ENCODE results near the gene C12orf42.

Gene C12orf42

DNA sequence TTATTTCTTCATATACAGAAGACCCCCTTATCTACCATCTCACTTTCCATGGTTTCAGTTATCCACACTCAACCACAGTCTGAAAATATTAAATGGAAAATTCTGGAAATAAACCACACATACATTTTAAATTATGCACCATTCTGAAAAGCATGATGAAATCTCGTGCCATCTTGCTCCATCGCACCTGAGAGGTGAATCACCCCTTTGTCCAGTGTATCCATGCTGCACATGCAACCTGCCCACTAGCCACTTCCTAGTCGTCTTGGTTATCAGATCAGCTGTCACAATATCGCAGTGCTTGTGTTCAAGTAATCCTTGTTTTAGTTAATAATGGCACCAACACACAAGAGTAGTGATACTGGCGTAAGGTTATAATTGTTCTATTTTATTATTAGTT, 145.7 kb downstream of the C12orf42 start:
- DNase-seq (ENCODE audit: insufficient read length, low spot score) = no peak
- no peak for FAIRE-seq

DNA sequence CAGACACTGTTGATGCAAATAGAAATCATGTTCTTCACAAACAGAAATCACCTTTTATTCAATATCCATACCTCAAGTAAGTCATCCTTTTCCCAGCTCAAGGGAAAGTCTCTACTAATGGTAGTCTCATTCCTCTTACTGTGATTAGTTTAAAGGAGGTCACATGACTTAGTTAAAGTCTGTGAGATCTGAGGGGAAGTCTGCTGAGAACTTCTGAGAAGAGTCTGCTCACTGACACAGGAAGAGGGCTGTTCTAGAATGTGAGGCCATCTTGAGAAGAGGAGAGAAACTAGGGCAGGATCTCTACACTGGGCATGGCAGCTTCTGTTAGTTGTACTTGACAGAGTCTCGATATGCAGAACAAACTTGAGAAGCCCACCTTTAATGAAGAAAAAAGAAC, 146.8 kb downstream of the C12orf42 start:
- no peak for DNase-seq (ENCODE audit: insufficient read length, low spot score)
- no peak for FAIRE-seq

GRCh38 chr12:103336940-103337339, 158.8 kb downstream of the C12orf42 start:
- FAIRE-seq = no peak
- DNase-seq (ENCODE audit: insufficient read length, low spot score) = no peak

DNA sequence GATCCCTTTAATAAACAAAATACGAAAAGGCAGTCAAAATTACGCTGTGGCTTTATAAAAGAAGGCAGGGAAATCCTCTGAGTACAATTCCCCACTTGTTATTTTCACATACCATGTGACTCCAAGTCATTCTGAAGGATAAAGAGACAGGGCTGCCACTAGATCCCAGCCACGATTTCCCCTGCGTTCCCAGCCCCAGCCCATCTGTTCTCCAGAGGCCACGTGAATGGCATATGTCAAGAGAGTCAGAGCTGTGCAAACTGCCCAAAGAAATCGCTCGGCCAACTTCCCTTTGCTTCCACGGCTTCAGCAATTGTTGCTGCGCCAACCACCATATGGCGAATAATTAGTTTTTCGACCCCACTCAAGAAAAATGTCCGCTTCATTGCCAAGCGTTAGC, 161.3 kb downstream of the C12orf42 start:
- FAIRE-seq (no peak), DNase-seq (ENCODE audit: insufficient read length, low spot score) (no peak)

DNA sequence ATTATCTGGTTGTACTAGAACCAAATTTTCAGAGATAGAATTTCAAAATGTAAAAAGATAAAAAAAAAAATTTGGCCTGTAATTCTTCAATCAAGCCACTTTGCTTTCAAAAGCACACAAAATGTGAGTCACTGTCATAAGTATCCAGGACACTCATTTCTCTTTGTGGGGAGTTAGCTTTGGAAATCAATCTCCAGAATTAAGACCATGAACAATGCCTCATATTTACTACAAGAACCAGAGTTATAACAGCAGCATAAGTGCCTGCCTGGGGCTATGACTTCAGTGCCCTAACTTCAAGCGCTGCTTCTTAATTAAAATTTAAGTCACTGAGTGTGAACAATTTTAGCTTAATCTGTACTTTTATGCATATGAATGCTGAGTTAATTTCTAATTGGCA, 162.1 kb downstream of the C12orf42 start:
- FAIRE-seq (no peak), DNase-seq (ENCODE audit: insufficient read length, low spot score) (no peak)

DNA sequence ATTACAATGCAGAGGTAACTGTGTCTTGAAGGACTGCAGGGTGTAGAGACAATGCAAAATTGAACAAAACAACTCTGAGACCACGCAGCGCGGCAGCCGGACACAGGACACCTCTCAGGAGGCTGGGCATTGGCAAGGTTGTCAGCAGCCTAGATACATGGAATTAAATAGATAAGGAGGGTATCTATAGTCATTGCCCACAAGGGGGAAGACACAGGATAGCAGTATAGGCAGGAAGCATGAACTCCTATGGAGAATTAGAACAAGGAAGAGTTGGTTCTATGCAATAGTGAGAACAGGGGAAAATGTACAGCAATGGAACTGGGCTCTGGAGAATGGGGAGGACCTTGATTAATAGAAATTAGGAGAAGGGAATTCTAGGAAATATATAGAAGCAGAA, 164.1 kb downstream of the C12orf42 start:
- FAIRE-seq (no peak), DNase-seq (ENCODE audit: insufficient read length, low spot score) (no peak)

DNA sequence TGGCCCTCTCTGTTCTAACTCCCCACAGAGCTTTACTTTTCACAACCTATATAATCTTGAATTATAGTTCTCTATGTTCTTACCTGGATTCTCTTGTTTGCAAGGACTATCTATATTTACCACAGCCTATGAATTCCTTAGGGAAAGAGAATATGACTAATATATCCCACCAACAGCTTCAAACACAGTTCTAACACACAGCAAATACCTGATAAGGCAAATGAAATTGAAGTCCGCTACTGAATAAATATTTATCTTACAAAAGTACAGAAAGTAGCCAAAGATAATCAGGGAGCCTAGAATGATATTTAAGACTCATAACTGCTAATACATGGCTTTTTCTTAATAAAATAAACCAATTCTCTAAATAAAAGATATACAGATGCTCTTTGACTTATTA, 165.1 kb downstream of the C12orf42 start:
- FAIRE-seq (no peak), DNase-seq (ENCODE audit: insufficient read length, low spot score) (no peak)

DNA sequence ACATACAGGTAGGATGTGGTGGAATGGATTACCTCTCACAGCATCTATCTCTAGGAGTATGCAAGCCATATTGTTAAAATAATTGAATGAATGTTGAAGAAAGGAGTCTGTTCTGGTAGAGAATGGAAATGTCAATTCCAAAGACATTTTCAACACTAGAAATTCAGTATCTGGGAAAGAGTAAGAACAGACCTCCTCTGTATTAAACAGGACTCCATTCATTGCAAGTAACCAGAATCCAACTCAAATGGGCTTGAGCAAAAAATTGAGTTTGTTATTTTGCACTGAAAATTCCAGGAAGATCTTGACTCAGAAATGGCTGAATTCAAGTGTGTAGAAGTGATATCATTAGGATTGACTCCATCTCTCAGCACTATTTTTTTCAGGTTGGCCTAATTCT, 168.1 kb downstream of the C12orf42 start:
- DNase-seq (ENCODE audit: insufficient read length, low spot score) (no peak), FAIRE-seq (no peak)

DNA sequence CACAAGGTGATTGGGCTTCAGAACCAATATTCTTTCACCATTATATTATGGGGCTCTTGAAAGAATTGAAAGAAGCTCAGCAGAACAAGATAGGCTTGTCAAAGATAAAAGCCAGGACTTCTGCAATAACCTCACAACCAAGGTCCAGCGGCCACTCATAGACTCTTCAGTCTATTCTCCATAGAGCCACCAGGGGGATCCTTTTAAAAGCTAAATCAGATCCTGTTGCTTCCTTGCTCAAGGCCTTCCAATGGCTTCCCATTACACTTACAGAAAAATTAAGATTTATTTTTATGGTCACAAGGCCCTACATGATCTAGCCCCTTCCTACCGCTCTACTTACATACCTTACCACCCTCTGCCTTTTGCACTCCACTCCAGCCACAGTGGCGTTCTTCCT, 169.6 kb downstream of the C12orf42 start:
- DNase-seq (ENCODE audit: insufficient read length, low spot score) (no peak), FAIRE-seq (no peak)

DNA sequence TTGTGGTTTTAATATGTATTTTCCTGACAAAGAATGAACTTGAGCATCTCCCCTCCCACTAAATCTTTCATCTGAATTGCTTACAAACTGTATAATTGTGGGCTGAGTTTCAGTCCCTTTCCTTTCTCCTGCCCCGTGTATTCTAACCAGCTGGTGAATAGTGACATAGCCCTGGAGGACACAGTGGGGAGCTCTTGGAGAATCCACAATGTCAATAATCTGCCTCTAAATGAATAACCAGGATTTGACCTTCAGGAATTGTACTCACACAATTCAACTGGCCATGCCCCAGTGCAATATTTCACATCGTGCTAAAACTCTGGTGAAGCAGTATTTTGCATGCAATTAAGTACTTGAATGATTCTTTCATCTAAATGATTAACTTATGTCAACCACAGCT, 177.2 kb downstream of the C12orf42 start:
- DNase-seq (ENCODE audit: insufficient read length, low spot score) (no peak), FAIRE-seq (peak; percentile 40)

- DNase-seq (ENCODE audit: insufficient read length, low spot score) = no peak
- FAIRE-seq = no peak
Measured at GRCh38 chr12:103317220-103317619, 178.5 kb downstream of the C12orf42 start.

DNA sequence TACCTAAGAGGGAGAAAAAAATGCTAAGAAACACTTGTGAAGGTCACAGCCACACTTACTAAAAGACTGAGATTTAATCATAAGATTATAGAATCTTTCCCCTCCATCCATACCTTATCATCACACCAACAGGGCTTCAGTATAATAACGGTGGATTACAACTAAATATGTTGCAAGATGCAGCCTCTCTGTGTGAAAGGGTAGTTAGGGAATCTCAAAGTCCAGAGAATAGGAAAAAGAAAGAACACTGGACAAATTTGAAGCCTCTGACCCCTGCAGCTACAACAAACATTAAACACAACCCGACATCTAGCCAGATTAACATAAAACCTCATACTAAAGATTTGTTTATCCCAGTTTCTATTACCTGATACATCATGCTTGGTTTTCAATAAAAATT, 181.0 kb downstream of the C12orf42 start:
- DNase-seq (ENCODE audit: insufficient read length, low spot score) (no peak), FAIRE-seq (no peak)

GRCh38 chr12:103313894-103314293, 181.9 kb downstream of the C12orf42 start:
- FAIRE-seq = no peak
- DNase-seq (ENCODE audit: insufficient read length, low spot score) = no peak

- DNase-seq (ENCODE audit: insufficient read length, low spot score) (no peak), FAIRE-seq (peak; percentile 64)
Measured at GRCh38 chr12:103312742-103313354, 182.9 kb downstream of the C12orf42 start.

GRCh38 chr12:103310546-103311270, 185.1 kb downstream of the C12orf42 start:
- FAIRE-seq (no peak), DNase-seq (ENCODE audit: insufficient read length, low spot score) (no peak)

GRCh38 chr12:103308396-103308795, 187.4 kb downstream of the C12orf42 start:
- DNase-seq (ENCODE audit: insufficient read length, low spot score) (no peak), FAIRE-seq (no peak)

GRCh38 chr12:103303484-103303883, 192.3 kb downstream of the C12orf42 start:
- DNase-seq (ENCODE audit: insufficient read length, low spot score) = no peak
- FAIRE-seq = no peak

GRCh38 chr12:103301642-103302591, 193.9 kb downstream of the C12orf42 start:
- FAIRE-seq = no peak
- DNase-seq (ENCODE audit: insufficient read length, low spot score) = no peak

- no peak for FAIRE-seq
- DNase-seq (ENCODE audit: insufficient read length, low spot score) = no peak
Measured at GRCh38 chr12:103288016-103288415, 207.8 kb downstream of the C12orf42 start.

GRCh38 chr12:103282124-103282523, 213.6 kb downstream of the C12orf42 start:
- DNase-seq (ENCODE audit: insufficient read length, low spot score) (no peak), FAIRE-seq (no peak)

DNA sequence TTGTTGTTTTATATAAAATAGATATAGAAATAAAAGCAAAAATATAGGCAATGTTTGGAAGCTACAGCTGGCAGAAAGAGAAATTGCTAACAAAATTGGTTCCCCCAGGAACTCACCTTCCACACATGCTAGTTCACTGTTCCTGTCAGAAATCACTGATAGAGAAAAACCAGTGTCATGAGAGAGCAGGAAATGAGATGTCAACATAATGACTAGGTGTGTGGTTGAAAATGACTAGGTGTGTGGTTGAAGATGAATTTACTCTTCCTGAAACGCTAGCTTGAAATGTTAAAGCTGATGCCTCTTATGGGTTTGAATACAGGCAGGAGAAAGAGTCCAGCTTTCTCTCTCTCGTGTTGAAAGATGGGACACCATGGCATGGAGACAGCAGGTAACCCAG, 216.3 kb downstream of the C12orf42 start:
- peak; percentile 96 for FAIRE-seq
- DNase-seq (ENCODE audit: insufficient read length, low spot score) = peak; percentile 30

Measured in GM19239 (cell line).